ENCODE measurements around the gene PALLD.
"Not testable (repeated sequence)": the region's sequence is repeated elsewhere in the genome, so short reads cannot be mapped to it uniquely, and the experiment has no call there.

Gene PALLD

DNA sequence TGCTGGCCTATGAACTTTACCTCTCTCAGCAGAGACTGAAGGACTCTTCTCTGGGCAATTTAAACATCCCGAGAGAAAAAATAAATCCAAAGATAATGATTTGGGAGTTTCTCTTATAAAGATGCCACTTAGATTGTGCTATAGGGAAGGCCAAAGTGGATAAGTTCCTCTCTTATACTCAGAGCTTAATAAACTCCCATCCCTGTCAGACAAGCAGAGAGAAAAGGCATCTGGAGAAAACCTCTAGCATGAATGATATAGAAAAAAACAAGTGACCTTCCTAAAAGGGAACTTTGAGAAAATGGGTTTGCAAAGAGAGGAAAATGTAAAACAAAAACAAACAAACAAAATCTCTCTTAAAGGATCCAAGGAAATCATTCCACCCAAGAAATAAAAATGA lies 199.4 kb downstream of the PALLD start:
- no peak overlapping the region for H3K4me3 ChIP-seq (ENCODE audit: low read depth, low read length)
- TF ChIP-seq, protein P1, sequence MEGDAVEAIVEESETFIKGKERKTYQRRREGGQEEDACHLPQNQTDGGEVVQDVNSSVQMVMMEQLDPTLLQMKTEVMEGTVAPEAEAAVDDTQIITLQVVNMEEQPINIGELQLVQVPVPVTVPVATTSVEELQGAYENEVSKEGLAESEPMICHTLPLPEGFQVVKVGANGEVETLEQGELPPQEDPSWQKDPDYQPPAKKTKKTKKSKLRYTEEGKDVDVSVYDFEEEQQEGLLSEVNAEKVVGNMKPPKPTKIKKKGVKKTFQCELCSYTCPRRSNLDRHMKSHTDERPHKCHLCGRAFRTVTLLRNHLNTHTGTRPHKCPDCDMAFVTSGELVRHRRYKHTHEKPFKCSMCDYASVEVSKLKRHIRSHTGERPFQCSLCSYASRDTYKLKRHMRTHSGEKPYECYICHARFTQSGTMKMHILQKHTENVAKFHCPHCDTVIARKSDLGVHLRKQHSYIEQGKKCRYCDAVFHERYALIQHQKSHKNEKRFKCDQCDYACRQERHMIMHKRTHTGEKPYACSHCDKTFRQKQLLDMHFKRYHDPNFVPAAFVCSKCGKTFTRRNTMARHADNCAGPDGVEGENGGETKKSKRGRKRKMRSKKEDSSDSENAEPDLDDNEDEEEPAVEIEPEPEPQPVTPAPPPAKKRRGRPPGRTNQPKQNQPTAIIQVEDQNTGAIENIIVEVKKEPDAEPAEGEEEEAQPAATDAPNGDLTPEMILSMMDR (IDR thresholded peaks at IDR 0.05; ENCODE audit: low read depth, low read length): no peak

DNA sequence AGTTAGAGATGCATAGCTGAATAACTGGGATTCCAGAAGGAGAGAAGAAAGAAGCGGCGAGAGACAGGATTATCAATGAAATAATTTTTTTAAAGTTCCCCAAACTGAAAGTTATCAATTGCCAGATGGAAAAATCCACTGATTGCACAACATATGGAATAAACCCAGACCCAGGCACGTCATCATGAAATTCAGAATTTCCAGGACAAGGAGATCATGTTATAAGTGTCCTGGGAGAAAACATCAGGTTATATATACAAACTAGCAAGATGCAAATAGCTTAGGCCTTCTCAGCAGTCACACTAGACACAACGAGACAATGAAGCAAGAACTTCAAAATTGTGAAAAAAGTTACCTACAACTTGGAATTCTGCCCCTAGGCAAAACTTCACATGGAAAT lies 200.0 kb downstream of the PALLD start:
- no peak overlapping the region for H3K4me3 ChIP-seq (ENCODE audit: low read depth, low read length)
- TF ChIP-seq, protein P1 (IDR thresholded peaks at IDR 0.05; ENCODE audit: low read depth, low read length): no peak

GRCh38 chr4:168699224-168699878 lies 202.5 kb downstream of the PALLD start:
- TF ChIP-seq, protein P1 (IDR thresholded peaks at IDR 0.05; ENCODE audit: low read depth, low read length): no peak
- H3K4me3 ChIP-seq (ENCODE audit: low read depth, low read length): no peak overlapping the region

- TF ChIP-seq, protein P1 (IDR thresholded peaks at IDR 0.05; ENCODE audit: low read depth, low read length): no peak
- H3K4me3 ChIP-seq (ENCODE audit: low read depth, low read length): no peak overlapping the region
Measured at GRCh38 chr4:168701061-168701460, 204.2 kb downstream of the PALLD start.

GRCh38 chr4:168702581-168703087 lies 205.8 kb downstream of the PALLD start:
- H3K4me3 ChIP-seq (ENCODE audit: low read depth, low read length): not testable (repeated sequence)

DNA sequence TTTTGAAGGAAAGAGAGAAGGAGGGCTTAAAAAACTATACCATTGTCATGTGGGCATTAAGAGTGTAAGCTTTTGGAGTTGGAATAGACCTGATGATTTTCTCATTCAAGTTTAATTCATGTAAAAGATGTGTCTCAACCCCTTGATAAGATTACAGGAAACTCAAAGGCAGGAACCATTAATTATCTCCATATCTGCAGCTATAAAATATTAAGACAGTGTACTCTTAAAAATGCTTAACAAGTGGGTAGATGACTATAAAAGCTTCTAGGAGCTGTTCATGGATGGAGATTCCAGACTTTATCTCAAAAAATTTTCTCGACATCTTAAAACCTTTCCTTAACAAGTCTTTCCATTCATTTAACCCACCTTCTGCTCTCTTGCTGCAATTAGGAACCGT lies 208.3 kb downstream of the PALLD start:
- TF ChIP-seq, protein P1 (IDR thresholded peaks at IDR 0.05; ENCODE audit: low read depth, low read length): no peak
- no peak overlapping the region for H3K4me3 ChIP-seq (ENCODE audit: low read depth, low read length)

DNA sequence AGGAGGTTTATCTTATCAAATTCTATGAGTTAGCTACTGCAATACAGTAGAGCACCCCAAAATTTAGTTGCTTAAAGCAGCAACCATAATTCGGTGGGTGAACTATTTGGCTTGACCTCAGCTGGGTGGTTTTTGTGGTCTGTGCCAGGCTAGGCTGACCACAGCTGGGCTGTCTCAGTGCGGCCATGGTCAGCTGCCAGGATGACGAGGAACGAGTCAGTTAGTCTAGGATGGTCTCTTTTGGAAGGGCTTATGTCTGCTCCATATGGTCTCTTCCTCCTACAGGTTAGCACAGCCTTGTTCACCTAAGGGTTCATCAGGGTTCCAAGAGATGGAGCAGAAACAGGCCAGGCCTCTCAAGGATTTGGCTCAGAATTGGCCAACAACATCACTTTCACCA lies 210.4 kb downstream of the PALLD start:
- no peak overlapping the region for H3K4me3 ChIP-seq (ENCODE audit: low read depth, low read length)
- TF ChIP-seq, protein P1 (IDR thresholded peaks at IDR 0.05; ENCODE audit: low read depth, low read length): no peak

DNA sequence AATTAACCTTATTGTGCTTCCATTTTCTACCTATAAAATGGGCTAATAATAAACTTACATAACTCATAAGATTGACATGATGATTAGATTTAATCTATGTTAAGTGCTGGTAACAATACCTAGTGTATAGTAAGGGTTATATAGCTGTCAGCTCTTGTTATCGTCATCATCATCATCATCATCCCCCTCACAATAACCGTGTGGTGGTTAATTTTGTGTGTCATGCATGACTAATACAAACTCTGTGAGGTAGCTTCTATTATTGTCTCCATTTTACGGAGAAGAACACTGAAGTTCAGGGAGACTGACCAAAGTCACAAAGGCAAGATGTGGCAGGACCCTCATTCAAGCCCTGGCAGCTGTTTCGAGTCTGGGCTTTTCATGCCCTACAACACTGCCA lies 211.3 kb downstream of the PALLD start:
- TF ChIP-seq, protein P1 (IDR thresholded peaks at IDR 0.05; ENCODE audit: low read depth, low read length): no peak
- no peak overlapping the region for H3K4me3 ChIP-seq (ENCODE audit: low read depth, low read length)

Data from WI38 (cell line).